Stimulated activated effector memory CD8-positive, alpha-beta T cell treated with anti-CD3 and anti-CD28 coated beads, Interleukin-12 subunit alpha, Interleukin-12 subunit beta, amount 100 ng/mL, for 72 hours (primary cell): Measurements from ENCODE around the gene SEPTIN8.

Experiments
- ATAC-seq: fragments of 150-1000 bp; cut with Tn5 transposase; 2 replicates; pipeline ENCODE4 v1.10.0; 2021
- DNase-seq, 2 donors: peaks; one replicate each; pipeline ENCODE4 v3.0.0; 2021 to 2022; ENCODE audit warnings: low spot score in 2 of 2
- H3K27ac Mint-ChIP-seq: one replicate; pipeline ENCODE4 v1.8.0; 2022; ENCODE audit warnings: mild to moderate bottlenecking, mixed read lengths
- H3K36me3 Mint-ChIP-seq: one replicate; pipeline ENCODE4 v1.8.0; 2022; ENCODE audit warnings: mild to moderate bottlenecking, mixed read lengths
- H3K4me1 Mint-ChIP-seq: one replicate; pipeline ENCODE4 v1.8.0; 2022; ENCODE audit warnings: mixed read lengths
- H3K4me3 Mint-ChIP-seq: one replicate; pipeline ENCODE4 v1.8.0; 2022; ENCODE audit warnings: mild to moderate bottlenecking, mixed read lengths
- H3K9me3 Mint-ChIP-seq: one replicate; pipeline ENCODE4 v1.8.0; 2022; ENCODE audit warnings: mixed read lengths

Gene SEPTIN8

DNA sequence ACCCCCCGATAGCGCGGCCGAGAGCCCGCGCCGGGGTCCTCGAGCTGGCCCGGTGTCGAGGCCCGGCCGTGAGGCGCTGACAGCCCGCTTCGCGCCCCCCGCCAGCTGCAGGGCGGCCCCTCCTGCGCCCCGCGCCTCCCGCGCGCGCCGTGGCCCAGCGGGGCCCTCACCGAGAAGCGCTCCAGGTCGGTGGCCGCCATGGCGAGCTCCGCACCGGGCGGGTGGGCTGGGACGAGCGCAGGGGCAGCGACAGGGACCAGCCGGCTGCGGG lies 166 bp downstream of the SEPTIN8 start:
- no peaks in the 10 kb centered on the region for H3K36me3 Mint-ChIP-seq
- ATAC-seq (no peak), DNase-seq (no peak)
- H3K4me1 Mint-ChIP-seq = peaks cover 45% of the 10 kb centered on the region
- no peak overlapping the region for H3K27ac Mint-ChIP-seq
- H3K4me3 Mint-ChIP-seq = peak overlapping the region; percentile 62
- H3K9me3 Mint-ChIP-seq = no peaks in the 10 kb centered on the region

- ATAC-seq = no peak
- no peak overlapping the region for H3K27ac Mint-ChIP-seq
- no peaks in the 10 kb centered on the region for H3K36me3 Mint-ChIP-seq
- DNase-seq = peak in 1 of 2 donors; percentile 51
- peaks cover 45% of the 10 kb centered on the region for H3K4me1 Mint-ChIP-seq
- no peaks in the 10 kb centered on the region for H3K9me3 Mint-ChIP-seq
- peak overlapping the region; percentile 62 for H3K4me3 Mint-ChIP-seq
Measured at GRCh38 chr5:132776131-132776937, 705 bp downstream of the SEPTIN8 start.

- DNase-seq = no peak
- Mint-ChIP-seq H3K9me3 (no peaks in the 10 kb centered on the region), H3K4me3 (peak overlapping the region; percentile 62), H3K27ac (peak overlapping the region; percentile 34), H3K36me3 (no peaks in the 10 kb centered on the region), H3K4me1 (peaks cover 45% of the 10 kb centered on the region)
- ATAC-seq = no peak
Measured at GRCh38 chr5:132775476-132775961, 1.5 kb downstream of the SEPTIN8 start.

DNA sequence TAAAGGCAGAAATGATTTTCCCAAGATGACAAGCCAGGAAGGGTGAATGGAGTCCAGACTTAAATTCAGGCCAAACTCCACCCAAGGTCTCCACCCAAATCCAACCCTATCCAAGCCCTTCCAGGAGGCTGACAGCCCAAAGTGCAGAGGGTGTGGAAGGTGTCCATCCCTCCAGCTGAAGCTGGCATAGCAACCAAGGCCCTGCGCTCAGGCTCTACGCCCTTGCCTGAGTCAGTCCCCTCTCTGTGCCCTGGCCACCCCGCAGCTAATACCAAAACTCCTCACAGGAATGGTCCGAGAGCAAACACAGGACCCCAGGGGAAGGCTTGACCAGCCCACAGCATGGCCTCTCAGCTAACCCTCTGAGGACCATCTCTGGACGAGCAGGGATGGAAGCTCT lies 2.1 kb downstream of the SEPTIN8 start:
- DNase-seq = peak in 1 of 2 donors; percentile 47
- peaks cover 45% of the 10 kb centered on the region for H3K4me1 Mint-ChIP-seq
- no peaks in the 10 kb centered on the region for H3K9me3 Mint-ChIP-seq
- ATAC-seq = no peak
- H3K4me3 Mint-ChIP-seq = peak overlapping the region; percentile 62
- H3K27ac Mint-ChIP-seq = peak overlapping the region; percentile 34
- H3K36me3 Mint-ChIP-seq = no peaks in the 10 kb centered on the region

DNA sequence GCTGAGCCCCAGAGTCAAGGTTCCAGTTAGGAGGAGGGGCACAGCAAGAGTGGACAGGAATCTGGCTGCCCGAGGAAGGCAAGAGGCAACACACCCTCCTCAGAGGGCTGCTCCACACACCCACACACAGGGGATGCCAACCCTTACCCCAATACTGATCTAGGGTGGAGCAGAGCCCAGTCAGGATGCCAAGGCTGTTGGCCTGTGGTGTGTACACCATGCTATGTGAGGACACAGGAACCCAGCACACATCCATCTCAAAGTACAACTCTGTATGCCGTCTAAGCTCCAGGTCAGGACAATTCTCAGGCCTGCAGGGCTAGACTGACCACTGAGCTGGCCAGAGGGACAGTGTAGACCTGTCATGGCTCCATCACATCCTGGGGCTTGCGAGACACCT lies 2.6 kb downstream of the SEPTIN8 start:
- DNase-seq (no peak), ATAC-seq (no peak)
- no peaks in the 10 kb centered on the region for H3K9me3 Mint-ChIP-seq
- H3K36me3 Mint-ChIP-seq = no peaks in the 10 kb centered on the region
- no peak overlapping the region for H3K27ac Mint-ChIP-seq
- peaks cover 45% of the 10 kb centered on the region for H3K4me1 Mint-ChIP-seq
- H3K4me3 Mint-ChIP-seq = no peak overlapping the region

- Mint-ChIP-seq H3K4me3 (no peak overlapping the region), H3K27ac (no peak overlapping the region), H3K9me3 (no peaks in the 10 kb centered on the region), H3K36me3 (no peaks in the 10 kb centered on the region), H3K4me1 (peaks cover 45% of the 10 kb centered on the region)
- ATAC-seq (no peak), DNase-seq (peak in 1 of 2 donors; percentile 48)
Measured at GRCh38 chr5:132773601-132774355, 3.3 kb downstream of the SEPTIN8 start.

- peak overlapping the region; percentile 51 for H3K27ac Mint-ChIP-seq
- peaks cover 41% of the 10 kb centered on the region for H3K4me1 Mint-ChIP-seq
- no peaks in the 10 kb centered on the region for H3K36me3 Mint-ChIP-seq
- no peak for DNase-seq
- no peaks in the 10 kb centered on the region for H3K9me3 Mint-ChIP-seq
- ATAC-seq = no peak
- H3K4me3 Mint-ChIP-seq = no peak overlapping the region
Measured at GRCh38 chr5:132773114-132773513, 3.9 kb downstream of the SEPTIN8 start.

DNA sequence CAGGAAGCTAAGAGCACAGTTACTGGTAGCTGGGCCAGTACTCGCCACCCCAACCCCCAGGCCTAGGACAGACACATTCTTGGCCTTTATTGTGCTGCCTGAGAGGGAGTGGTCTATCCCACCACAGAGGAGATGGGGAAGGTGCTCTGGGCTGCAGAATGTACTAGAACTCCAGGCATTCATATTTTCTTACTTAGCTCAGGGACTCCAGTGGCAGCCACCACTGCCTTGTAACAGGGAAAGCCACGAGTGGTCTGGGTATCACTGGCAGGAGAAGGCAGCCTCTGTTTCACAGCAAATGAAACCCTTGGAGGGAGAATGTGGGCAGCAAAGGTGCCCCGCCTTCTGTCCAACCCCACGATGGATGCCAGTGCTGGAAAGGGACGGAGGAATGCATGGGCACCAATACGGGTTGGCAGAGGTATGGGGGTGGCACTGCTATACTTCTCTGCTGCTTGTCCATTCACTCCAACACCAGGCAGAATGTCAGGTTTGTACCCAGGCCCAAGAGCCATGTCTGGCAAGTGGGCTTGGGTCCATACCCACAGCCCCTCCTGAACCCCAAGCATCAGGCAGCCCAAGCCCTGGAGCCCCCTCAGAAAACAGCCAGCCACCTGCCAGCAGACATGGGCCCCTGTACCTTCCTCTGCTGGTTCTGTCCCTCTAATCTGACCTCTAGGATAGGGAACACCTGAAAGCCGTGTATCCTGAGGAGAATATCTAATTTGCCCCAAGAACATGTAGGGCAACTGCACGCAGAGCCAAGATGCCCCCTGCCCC lies 4.6 kb downstream of the SEPTIN8 start:
- H3K36me3 Mint-ChIP-seq = no peaks in the 10 kb centered on the region
- H3K9me3 Mint-ChIP-seq = no peaks in the 10 kb centered on the region
- DNase-seq = no peak
- no peak for ATAC-seq
- H3K4me1 Mint-ChIP-seq = peaks cover 37% of the 10 kb centered on the region
- no peak overlapping the region for H3K4me3 Mint-ChIP-seq
- peak overlapping the region; percentile 76 for H3K27ac Mint-ChIP-seq

GRCh38 chr5:132771503-132771998 lies 5.5 kb downstream of the SEPTIN8 start:
- Mint-ChIP-seq H3K9me3 (no peaks in the 10 kb centered on the region), H3K36me3 (no peaks in the 10 kb centered on the region), H3K4me3 (no peak overlapping the region), H3K4me1 (peaks cover 37% of the 10 kb centered on the region), H3K27ac (no peak overlapping the region)
- no peak for DNase-seq
- no peak for ATAC-seq

- Mint-ChIP-seq H3K4me1 (peaks cover 29% of the 10 kb centered on the region), H3K36me3 (no peaks in the 10 kb centered on the region), H3K9me3 (no peaks in the 10 kb centered on the region), H3K27ac (no peak overlapping the region), H3K4me3 (no peak overlapping the region)
- DNase-seq (no peak), ATAC-seq (no peak)
Measured at GRCh38 chr5:132770476-132771159, 6.4 kb downstream of the SEPTIN8 start.

DNA sequence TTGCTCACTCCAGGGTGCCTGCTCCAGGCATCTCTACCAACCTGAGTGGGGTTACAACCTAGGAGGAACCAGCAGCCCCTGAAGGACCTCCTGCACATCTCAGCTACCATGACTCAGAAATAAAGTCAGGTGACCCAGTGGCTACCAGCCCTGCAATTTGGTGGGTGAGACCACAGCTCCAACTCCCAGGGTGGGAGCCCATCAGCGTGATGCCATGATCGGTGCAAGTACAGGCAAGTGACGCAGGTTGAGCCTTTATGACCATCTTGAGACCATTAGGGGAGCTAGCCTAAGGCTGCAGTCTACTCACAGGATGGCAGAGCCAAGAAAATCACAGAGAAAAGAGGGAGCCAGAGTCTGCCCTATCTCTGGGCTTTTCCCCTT lies 8.6 kb downstream of the SEPTIN8 start:
- peaks cover 9% of the 10 kb centered on the region for H3K4me1 Mint-ChIP-seq
- H3K9me3 Mint-ChIP-seq = no peaks in the 10 kb centered on the region
- ATAC-seq = no peak
- H3K27ac Mint-ChIP-seq = no peak overlapping the region
- peaks cover 7% of the 10 kb centered on the region for H3K36me3 Mint-ChIP-seq
- H3K4me3 Mint-ChIP-seq = no peak overlapping the region
- no peak for DNase-seq

GRCh38 chr5:132767150-132767549 lies 9.9 kb downstream of the SEPTIN8 start:
- no peak overlapping the region for H3K27ac Mint-ChIP-seq
- no peak for DNase-seq
- H3K4me3 Mint-ChIP-seq = no peak overlapping the region
- peaks cover 7% of the 10 kb centered on the region for H3K36me3 Mint-ChIP-seq
- no peaks in the 10 kb centered on the region for H3K9me3 Mint-ChIP-seq
- ATAC-seq = no peak
- H3K4me1 Mint-ChIP-seq = peaks cover under 1% of the 10 kb centered on the region

GRCh38 chr5:132766806-132767055 lies 10.3 kb downstream of the SEPTIN8 start:
- Mint-ChIP-seq H3K9me3 (no peaks in the 10 kb centered on the region), H3K4me3 (no peak overlapping the region), H3K36me3 (peaks cover 8% of the 10 kb centered on the region), H3K4me1 (no peaks in the 10 kb centered on the region), H3K27ac (no peak overlapping the region)
- ATAC-seq (no peak), DNase-seq (no peak)

- DNase-seq (no peak), ATAC-seq (no peak)
- Mint-ChIP-seq H3K9me3 (no peaks in the 10 kb centered on the region), H3K27ac (peak overlapping the region; percentile 23), H3K4me3 (no peak overlapping the region), H3K36me3 (peaks cover 13% of the 10 kb centered on the region), H3K4me1 (no peaks in the 10 kb centered on the region)
Measured at GRCh38 chr5:132766020-132766805, 10.8 kb downstream of the SEPTIN8 start.
